Islet of Langerhans (tissue), 1 donor: ENCODE results near the gene RFPL3.
"Not testable (repeated sequence)": the region's sequence is repeated elsewhere in the genome, so short reads cannot be mapped to it uniquely, and the experiment has no call there.

Source experiments
- FAIRE-seq: peaks from one replicate; lab custom pipeline; 2011; peaks lifted over from hg19 to GRCh38; lab: Jason Lieb, UNC

RFPL3 gene

DNA sequence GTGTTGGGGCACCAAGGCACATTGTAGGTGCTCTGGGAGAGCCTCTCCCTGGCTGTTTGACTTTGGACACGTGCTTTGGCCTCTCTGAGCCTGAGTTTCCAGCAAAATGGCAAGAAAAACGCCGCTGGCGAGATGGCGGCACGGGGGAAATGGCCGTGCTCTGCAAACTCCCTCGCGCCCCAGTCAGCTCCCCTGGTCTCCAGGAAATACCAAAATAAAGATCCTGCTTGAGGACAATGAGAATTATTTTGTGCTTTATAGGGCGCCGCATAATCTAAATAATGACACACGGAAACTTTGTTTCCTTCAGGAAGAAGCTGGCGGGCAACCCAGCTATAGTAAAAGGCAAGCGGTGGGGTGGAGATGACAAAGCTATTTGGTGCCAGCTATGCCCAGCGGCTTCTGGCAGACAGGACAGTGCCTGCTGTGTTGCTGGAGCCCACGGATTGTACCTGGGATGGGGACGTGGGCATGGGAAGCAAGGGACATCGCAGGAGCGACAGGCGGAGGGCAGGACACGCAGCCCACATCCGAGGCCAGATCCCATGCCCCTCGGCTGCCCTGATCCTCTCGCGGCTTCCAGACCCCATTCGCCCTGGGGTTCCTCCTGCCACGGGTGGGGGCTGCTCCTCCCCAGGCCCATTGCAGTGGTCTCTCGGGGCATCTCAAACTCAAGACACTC, 26.3 kb upstream of the RFPL3 start:
- no peak for FAIRE-seq

- FAIRE-seq, result no peak
These were observed 25.5 kb upstream of the RFPL3 start for GRCh38 chr22:32331918-32332725.

- FAIRE-seq, result no peak
These were observed 24.4 kb upstream of the RFPL3 start for GRCh38 chr22:32333141-32333768.

DNA sequence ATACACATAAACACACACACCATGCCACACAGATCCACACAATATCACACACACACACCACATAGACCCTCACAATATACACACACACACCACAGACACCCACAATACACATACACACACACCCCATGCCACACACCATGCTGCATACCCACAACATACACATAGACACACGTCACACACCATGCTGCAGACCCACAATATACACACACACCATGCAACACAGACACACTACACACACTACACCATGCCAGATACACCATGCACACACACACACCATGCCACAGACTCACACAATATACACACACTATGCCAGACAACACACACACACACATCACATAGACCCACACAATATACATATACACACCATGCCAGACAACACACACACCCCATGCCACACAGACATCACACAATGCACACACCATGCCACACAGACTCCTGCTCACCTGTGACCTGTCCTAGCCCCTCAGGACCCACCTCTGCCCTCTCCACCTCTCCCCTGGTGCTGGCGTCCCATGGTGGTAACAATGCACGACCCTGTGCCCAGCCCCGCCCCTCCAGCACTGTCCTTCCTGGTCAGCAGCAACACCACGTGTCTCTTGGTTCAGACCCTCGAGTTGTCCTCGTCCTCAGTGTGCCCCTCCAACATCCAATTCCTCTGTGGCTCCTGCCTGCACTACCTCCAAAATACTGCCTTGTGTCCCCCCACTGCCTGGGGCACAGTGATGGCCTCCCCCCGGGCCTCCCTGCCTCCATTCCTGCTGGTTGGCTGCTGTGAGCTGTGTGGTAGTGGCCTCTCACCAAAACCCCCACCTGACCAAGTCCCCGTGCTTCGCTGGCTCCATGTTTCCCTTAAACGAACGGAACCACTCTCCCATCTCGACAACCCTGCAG, 23.7 kb upstream of the RFPL3 start:
- FAIRE-seq, result no peak

GRCh38 chr22:32334660-32335365, 22.9 kb upstream of the RFPL3 start:
- FAIRE-seq, result no peak

DNA sequence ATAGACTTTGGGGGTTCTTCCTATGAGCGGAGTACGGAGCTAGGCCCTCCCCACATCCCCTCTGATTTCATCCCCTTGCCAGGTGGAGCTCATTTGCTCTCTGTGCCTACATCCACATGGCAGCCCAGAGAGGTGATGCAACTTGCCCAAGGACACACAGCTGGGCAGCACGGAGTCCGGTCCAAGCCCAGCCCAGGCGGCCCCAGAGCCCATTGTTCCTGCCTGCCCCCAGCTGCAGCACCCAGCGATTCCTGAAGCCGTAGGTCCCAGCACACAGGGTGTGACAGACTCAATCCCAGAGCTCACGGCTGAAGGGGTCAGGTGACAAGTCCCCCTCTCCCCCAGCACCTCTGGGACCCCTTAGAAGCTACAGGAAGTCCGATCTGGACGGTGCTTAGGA, 22.2 kb upstream of the RFPL3 start:
- no peak for FAIRE-seq

DNA sequence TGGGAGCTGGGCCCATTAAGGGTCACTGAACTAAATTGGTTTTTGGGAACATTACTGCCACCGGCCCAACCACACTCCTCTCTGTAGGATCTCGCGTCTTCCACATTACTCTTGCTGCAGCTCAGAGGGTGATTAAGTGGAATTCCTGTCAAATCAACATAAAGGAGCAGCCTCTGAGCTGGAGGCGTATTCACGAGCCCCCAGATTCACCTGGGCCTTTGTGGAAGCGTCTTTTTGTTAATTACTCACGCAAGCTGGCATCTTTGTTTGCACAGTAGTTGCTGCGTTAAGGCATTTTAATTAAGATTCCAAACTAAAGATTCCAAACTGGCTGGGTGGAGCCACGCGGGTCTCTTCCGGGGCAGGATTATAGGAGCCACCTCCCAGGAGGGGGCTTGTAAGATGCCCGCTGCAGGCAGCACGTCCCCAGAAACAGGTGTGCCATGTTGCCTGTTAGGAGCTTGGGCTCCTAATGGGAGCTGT, 21.5 kb upstream of the RFPL3 start:
- no peak for FAIRE-seq

DNA sequence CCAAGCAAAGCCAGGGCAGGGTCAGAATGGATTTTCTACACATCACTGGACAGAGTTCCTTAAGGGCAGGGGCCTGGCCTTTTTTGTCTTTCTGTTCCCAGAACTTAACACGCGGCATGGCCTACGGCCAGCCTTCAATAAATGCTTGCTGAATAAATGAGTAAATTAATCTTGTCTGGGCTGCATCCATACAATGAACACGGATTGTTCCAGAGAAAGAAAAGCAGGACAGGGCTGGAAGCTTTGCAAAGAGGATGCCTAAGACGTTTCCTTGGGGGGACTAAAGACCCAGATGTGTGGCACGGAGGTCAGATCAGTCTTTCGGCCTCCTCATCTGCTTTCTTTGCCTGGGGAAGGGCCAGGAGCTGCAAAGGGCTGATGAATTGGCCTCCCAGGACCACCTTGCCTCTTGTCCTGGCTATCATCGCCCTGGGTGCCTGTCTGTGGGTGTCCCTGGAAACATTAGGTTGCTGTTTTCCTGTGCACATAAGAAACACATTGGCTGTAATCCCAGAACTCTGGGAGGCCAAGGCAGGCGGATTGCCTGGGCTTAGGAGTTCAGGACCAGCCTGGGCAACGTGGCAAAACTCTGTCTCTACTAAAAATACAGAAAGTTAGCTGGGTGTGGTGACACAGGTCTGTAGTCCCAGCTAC, 20.8 kb upstream of the RFPL3 start:
- FAIRE-seq, result no peak

- FAIRE-seq, result not testable (repeated sequence)
These were observed 20.2 kb upstream of the RFPL3 start for GRCh38 chr22:32337425-32337824.

- no peak for FAIRE-seq
These were observed 18.9 kb upstream of the RFPL3 start for GRCh38 chr22:32338757-32339156.

DNA sequence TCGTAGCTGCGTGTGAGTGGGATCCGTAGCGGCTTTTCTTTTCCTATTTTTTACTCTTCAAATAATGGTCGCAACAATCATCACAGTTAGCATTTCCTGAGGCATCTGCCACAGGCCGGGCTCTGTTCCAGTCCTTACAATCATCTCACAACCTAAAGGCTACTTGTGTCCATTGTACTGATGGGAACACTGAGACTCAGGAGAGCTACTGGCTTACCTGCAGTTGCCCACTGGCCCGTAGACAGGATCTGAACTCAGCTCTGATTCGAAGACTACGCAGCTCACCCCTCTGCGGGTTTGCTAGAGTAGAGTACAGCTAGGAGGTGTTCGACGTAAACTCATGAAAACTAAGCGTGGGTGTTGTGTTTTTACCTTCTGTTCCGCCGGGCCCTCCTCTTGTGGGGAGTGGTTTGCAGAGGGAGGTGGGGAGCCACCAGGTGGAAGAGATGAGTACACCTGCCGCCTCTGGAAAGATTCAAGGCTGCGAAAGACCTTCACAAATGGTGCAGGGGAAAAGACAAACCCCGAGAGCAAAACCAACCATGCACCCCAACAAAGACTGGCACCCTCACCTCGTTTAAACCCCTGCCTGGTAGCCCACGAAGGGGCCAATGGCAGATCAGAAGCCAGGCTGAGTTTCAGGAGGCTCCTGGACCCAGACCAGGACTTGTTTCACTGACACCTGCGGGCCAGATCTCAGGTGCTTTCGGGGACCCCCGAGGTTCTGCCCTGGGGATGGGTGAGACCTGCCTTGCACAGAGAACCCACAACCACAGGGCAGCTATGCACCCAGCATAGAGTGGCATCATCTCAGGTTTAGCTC, 18.3 kb upstream of the RFPL3 start:
- no peak for FAIRE-seq

- FAIRE-seq, result no peak
These were observed 17.3 kb upstream of the RFPL3 start for GRCh38 chr22:32340411-32340810.

- no peak for FAIRE-seq
These were observed 16.4 kb upstream of the RFPL3 start for GRCh38 chr22:32341122-32341740.

DNA sequence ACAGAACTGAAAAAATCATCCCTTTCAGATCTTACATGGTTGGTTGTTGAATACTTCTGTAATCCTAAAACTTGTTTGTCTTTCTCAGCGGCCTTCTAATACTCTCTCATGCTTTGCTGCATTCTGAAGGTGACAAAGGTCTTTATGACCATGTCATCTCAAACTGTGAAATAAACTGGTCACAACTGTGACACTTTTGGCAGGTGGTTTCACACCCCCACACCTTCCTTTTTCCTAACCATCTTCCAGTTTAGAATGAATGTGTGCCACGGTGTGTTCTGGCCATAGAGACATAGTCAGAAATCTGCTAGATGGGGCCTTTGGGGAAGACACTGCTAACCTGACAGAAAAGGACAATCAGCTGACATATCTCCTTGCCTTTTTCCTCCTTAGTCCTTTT, 14.7 kb upstream of the RFPL3 start:
- FAIRE-seq, result no peak

DNA sequence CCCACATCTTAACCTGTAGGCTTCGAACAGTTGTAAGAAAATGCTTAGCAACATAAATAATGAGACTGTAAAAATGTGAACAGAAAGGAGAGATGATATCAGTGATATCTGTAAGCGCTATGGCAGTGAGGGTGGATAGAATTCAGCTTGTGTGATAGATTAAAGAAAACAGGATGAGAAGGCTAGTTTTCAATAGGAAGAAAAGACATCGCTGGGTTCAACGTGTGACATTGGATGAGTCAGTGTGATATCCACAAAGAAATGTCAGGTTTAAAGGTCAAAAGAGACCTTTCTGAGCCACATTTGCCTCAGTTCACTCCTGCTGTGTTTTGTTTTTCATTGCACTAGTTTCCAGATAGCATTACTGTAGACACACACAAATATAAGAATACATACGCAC, 13.7 kb upstream of the RFPL3 start:
- FAIRE-seq, result no peak

GRCh38 chr22:32348031-32348611, 9.5 kb upstream of the RFPL3 start:
- no peak for FAIRE-seq

GRCh38 chr22:32351875-32352274, 5.8 kb upstream of the RFPL3 start:
- not testable (repeated sequence) for FAIRE-seq

DNA sequence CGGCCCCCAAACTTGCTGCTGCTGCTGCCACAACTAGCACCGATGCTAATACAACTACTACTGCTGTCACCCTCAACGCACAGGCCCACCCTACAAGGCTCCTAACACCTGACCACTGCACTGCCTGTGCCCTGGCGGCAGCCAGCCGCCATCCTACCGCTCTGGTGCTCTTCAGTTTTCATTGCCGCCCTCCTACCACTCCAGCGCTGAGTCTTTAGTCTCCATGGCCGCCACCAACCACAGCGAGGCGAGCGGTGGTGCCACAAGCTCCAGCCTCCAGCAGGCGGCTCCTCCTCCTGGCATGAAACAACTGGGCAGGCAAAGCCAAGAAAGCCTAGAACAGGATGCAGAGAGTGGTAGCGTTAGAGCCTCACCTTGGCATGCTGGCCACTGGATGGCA, 5.0 kb upstream of the RFPL3 start:
- FAIRE-seq, result no peak

- FAIRE-seq, result no peak
These were observed 4.4 kb upstream of the RFPL3 start for GRCh38 chr22:32353292-32353691.
